OCI-M1 (cell line): ENCODE data around the gene DEDD.

ENCODE experiments used
- DNase-seq: peaks from one replicate; lab custom pipeline; 2025; lab: John Stamatoyannopoulos, UW

Gene DEDD

GRCh38 chr1:161091796-161092507 is 40.5 kb downstream of the DEDD start:
- no peak for DNase-seq

- DNase-seq: no peak
Observed at GRCh38 chr1:161091093-161091492, 41.4 kb downstream of the DEDD start.

GRCh38 chr1:161090617-161091016 is 41.9 kb downstream of the DEDD start:
- DNase-seq: no peak

GRCh38 chr1:161089938-161090337 is 42.5 kb downstream of the DEDD start:
- DNase-seq: no peak

- no peak for DNase-seq
Observed at GRCh38 chr1:161089251-161089924, 43.1 kb downstream of the DEDD start, which contains the start of gene NECTIN4. Gene NECTIN4 (minus strand): TSS chr1:161089558. CDS start chr1:161089296, 262 bp downstream.

GRCh38 chr1:161088587-161089110 is 43.8 kb downstream of the DEDD start:
- DNase-seq: no peak

- DNase-seq: no peak
Observed at GRCh38 chr1:161086457-161086856, 46.0 kb downstream of the DEDD start.

- DNase-seq: no peak
Observed at GRCh38 chr1:161085165-161085564, 47.3 kb downstream of the DEDD start.

GRCh38 chr1:161084597-161084988 is 47.9 kb downstream of the DEDD start:
- DNase-seq: no peak

GRCh38 chr1:161083748-161084596 is 48.5 kb downstream of the DEDD start:
- no peak for DNase-seq

- peak; percentile 87 for DNase-seq
Observed at GRCh38 chr1:161082996-161083747, 49.3 kb downstream of the DEDD start.

- no peak for DNase-seq
Observed at GRCh38 chr1:161082483-161082882, 50.0 kb downstream of the DEDD start.

- no peak for DNase-seq
Observed at GRCh38 chr1:161081519-161081918, 50.9 kb downstream of the DEDD start.

GRCh38 chr1:161080441-161081405 is 51.7 kb downstream of the DEDD start:
- no peak for DNase-seq

- no peak for DNase-seq
Observed at GRCh38 chr1:161079436-161080110, 52.9 kb downstream of the DEDD start.

GRCh38 chr1:161077426-161077825 is 55.0 kb downstream of the DEDD start:
- no peak for DNase-seq

- DNase-seq: no peak
Observed at GRCh38 chr1:161076410-161076809, 56.1 kb downstream of the DEDD start.

- no peak for DNase-seq
Observed at GRCh38 chr1:161074676-161075368, 57.6 kb downstream of the DEDD start.

- no peak for DNase-seq
Observed at GRCh38 chr1:161073474-161074121, 58.9 kb downstream of the DEDD start.
